NCI-H748 (cell line): Measurements from ENCODE around the gene BCL2.

Experiments
- DNase-seq: peaks from one replicate; lab custom pipeline; 2025; ENCODE audit not compliant: unreplicated experiment; lab: John Stamatoyannopoulos, UW

Gene BCL2

DNA sequence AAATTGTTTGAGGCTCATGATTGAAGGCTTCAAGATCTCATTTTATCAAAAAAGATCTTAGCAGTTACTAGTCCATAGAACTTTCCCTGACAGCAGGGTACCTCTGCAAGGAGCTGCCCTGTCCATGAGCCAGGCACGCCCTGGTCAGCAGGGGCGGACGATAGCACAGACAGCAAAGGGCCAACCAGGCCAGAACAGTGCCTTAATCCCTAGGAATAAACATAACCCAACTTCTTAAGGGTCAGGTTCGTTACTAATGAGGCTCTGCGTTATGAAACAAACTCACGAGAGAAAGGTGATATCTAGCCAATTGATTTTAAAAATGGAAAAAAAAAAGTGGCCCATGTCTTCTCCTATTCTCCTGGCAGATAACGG, 59.2 kb downstream of the BCL2 start:
- no peak for DNase-seq

DNA sequence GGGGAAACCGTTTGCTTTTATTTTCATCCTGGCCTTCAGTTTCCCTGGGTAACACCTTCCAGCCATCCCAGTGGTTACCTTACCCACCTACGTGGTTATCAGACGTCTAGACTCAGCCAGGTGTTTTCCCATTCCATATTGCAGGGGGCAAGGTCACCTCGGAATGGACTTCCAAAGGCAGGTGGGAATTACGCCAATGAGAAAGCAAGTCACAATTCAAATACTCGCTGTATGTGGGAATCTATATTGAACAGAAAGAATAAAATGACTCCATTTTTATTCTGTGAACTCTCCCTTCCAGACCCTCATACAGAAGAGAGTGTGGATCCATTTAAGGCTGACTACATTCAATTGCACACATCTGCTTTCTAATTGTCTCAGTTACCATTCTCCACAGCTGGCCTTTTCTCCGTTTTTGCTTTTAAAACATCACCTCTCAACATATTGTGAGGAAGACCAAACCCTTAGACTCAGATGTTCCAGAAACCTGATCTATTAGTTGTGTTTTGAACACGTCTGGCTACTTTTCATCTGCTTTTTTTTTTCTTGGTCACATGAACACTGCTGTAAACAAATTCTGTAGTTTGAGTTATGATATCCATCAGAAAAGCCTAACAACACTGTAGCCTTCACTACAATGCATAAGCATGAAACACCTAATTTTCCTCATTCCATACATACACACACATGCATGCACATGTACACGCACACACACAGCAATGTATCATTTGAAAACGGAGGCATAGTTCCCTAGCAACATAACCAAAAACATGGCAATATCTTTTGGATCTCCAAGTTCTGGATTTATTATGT, 59.8 kb downstream of the BCL2 start:
- DNase-seq: peak; percentile 94

DNA sequence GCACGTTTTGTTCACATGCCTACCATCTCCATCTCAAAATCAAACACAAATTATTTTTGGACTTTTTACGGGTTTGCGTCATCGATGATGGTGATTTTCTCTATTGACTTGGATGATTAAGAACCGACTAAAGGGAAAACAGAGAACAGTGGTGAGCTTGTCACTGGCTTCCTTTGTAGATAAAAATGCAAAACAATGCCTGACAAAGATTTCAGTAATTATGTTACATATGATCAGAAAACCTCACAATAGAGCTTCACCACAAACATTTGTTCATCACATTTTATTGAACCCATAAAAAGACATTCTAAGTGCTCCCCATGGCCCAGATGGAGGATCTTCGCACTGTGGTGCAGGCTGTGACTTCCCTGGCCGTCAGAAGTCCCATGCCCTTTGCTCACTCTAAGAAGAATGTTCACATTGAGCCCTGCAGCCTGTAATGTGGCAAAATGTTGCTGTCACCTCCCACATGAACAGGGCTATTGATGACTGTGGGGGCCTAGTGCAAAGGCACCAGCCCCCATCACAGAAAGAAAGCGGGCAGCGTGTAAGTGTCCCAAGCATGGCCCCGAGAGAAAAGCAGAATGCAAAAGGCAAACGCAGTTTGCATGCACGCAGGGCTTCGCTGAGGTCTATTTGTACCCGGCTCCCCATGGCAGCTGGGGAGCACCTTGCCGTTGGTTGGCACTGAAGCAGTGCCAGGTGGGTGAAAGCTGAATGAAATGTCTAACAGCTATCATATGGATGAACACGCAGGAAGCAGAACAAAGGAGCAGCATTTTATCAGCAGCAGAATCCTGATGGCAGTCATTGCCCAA, 60.6 kb downstream of the BCL2 start:
- no peak for DNase-seq

DNA sequence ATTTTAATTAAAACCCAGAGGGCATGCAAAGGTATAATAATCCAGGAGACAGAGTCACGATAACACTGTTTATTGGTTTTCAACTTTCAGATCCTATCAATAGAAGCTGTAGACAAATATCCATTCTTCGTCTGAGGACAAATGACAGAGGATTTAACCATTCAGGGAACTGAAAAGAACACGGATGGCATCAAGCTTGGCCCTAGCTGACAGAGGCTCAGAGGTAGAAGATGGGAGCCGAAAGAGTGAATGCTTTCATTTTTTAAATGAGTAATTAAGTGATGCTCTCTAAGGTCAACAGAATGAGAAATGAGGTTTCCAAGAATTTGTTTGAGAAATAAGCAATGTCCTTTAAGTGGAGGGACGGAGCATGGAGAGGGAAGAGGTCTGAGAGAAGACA, 62.1 kb downstream of the BCL2 start:
- no peak for DNase-seq

DNA sequence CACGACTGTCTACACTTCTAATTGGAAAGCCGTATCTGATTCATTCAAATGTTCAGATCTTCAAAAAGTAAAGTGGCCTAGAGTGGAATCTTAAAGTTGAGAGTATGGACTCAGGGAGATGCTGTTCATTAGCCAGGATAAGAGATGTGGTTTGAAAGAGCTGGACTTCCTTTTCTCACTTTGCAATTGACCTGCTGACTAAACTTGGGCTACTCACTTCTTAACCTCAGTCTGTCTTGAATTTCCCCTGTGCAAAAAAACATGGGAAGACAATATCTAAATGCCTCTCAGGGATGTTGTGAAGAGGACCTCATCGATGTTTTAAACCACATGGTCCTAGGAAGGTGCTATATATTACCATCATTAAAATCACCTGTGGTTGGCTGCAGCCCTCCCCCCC, 64.1 kb downstream of the BCL2 start:
- no peak for DNase-seq

DNA sequence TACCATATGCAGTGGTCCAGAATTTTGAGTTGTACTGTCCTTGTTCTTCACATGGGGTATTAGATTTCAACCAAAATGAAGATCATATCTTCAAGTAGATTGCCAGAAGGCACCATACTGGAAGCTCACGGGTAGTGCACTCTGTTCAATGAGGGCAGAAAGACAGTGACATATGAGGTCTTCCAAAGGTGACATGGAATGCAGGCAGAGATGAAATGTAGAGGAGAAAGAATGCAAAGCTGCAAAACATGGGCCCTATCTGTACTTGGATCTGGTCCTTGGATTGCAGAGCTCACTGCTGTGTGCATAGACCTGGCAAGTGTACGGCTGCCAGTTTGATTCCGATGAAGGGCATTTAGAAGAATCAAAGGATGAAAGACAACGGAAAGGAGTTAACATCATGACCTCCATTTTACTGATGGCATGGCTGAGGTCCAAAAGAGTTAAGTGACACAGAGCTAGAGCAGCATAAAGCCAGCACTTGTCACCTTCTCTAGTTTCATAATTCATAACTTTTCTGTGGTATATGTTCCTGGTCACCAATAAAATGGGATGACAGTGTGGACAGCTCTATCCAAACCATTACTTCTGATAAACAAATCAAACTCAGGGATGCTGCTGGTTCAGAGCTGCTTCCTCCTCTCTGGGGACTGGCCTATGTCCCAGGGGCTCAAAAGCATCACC, 64.7 kb downstream of the BCL2 start:
- no peak for DNase-seq

DNA sequence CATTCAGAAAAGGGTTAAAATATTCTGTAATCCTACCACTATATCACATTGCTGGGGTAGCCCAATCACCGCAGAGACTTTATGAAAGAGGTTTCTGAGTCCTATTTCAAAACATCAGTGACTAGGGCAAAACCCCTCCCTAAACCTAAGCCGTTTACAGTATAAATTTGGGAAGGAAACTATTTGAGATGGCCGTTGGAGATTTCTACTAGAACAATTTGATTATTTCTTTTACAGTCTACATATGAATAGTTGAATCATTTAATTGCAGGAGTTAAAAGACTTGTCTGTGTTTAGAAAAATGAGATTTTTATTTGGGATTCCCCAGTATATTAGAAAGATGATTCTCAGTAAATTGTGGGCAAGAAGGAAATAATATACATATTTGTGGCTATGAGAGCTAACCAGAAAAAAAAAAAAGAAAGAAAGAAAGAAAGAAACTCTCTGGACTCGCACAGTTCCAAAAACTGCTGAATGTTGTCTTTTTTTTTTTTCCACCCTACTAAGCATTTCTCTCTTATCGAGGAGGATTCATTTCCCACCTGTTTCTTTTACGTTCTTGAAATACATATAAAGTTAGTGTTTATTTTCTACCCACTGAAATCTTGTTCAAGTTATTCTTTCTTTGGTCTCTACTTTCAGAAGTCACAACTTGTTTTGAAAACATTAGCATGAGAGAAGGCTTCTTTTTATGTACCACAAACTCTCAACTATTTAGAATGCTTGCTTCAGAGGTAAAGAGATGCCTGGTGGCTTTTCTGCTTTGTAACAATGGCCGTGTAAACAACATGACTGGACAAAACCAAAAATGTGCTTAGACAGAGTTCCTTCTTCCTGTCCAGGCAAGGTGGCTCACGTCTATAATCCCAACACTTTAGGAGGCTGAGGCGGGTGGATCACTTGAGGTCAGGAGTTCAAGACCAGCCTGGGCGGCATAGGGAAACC, 65.9 kb downstream of the BCL2 start:
- DNase-seq: no peak

DNA sequence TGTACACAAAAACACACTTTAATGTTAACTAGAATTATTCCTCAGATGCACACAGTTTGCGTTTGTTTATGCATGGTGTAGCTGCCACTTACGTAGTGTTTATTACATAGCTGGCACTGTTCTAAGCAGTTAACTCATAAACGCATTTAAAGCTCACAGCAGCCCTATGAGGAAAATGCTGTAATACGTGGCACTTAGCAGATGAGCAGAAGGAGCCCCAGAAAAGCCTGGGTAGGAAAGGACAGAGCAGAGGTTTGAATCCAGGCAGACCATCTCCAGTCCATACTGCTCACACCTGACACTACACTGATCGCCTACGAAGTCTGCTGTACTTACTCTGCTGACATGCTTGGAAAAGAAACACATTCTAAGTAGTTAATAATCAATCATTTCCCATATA, 66.6 kb downstream of the BCL2 start:
- no peak for DNase-seq

DNA sequence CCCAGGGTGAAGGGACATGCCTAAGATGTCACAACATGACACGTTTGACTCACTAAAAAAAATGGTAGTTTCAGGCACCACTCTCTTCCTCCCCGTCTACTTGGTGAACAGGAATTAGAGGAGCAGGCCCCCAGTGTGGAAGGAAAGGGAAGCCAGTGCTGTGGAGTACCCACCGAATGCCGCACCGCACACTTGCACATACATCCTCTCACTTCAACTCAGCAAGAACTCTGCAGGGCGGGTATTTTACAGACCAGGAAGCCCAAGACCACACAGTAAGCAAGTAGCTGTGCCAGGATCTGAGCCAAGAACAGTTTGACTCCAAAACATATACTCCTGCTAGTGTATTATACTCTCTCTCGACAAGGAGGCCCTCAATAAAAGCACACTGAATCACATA, 69.8 kb downstream of the BCL2 start:
- DNase-seq: no peak

DNA sequence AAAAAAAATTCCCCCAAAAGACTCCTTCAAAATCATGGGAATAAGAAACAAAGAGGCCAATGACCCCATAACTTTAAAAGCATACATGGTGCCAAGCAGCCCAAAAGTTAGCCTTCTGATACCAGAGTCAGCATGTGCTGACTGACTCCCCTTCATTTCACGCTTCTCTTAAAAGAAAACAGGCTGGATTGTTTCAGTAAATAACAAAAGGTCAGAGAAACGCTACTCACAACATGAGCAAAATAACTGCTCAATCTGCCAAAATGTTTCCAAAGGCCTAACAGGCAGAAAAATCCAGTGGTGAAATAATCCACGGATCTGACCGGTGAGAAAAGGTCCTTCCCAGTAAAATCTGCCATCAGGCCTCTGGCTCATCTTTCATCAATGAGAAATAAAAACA, 71.6 kb downstream of the BCL2 start:
- DNase-seq: no peak

DNA sequence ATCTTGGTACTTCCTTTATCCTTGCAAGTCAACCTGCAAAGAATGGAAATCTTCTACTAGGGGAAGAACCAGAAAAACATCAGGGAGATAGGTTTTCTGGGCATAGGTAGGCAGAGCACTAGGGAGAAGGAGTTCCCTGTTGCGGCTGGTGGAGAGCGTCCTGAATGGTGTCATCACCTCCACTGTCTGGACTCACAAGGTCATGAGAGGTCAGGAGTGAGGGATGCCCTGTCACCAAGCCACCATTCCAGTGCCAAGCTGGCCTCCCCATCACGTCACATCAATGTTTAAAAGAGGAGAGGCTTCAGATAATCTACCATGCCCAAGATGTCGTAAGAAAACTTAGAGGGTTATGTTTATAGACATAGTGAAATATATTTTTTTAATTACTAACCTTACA, 72.1 kb downstream of the BCL2 start:
- no peak for DNase-seq

DNA sequence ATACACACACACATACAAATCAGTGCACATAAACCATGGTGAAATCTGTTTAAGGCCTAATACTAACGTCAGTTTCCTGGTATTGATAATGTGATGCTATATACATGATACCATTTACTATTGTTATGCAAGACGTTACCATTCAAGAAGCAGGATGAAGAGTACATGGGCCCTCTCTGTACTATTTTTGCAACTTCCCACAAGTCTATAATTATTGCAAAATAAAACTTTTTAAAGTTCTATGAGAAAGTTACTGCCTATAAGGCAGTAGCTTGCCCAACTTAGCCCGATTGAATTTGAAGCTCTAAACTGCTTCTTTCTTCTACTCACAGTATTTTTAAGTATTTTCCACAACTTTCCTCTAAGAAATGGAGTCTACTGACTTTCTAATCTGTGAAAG, 74.0 kb downstream of the BCL2 start:
- DNase-seq: no peak

DNA sequence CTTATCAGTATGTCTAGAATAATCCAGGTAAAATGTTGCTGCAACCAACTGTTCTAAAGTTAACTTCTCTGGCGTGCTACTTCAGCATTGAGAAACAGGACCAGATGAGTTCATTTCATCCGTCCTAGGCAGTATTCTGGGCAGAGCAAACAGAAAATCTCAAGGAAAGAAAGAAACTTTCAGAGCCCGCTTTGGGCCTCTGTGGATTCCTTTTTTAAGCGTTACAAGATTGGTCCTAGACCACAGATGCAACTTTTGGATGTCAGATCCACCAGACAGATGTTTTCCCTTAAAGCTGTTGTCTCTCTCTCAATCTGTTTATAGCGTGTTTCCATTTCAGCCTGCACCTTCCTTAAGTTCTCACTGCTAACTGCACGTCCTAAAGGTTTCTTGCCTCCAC, 75.0 kb downstream of the BCL2 start:
- no peak for DNase-seq

DNA sequence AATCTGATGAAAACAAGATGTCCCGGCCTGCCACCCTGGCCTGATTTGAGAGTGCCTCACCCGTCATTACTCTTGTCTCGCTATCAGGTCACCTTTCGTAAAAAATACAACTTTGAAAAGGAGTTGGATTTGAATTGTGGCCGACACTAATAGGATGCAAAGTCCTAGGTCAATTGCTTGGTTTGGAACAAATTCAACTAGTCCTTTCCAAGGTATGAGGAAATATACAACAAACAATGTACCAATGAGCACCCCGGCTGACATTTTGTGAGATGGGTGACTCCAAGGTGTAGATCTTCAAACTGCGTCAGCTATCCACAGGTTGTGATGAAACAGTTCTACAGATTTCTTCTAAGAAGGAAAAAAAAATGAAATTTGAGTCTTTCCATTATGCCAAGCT, 77.8 kb downstream of the BCL2 start:
- no peak for DNase-seq

DNA sequence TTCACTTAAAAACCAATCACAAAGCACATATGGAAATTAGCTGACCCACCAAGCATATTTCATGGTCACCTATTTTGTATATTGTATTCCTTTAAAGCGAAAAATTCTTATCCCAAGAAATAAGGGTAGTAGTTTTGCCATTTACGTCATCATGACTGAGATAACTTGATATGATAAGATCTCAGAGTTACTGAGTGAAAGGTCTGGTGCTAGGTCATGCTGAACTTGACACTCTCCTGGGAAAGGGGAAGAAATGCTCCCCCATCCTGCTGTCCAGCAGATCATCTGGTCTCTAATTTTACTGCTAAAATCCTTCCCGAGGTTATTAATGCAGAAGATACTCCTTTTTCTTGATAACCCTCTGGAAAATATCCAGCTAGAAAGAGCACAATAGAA, 78.3 kb downstream of the BCL2 start:
- DNase-seq: no peak

DNA sequence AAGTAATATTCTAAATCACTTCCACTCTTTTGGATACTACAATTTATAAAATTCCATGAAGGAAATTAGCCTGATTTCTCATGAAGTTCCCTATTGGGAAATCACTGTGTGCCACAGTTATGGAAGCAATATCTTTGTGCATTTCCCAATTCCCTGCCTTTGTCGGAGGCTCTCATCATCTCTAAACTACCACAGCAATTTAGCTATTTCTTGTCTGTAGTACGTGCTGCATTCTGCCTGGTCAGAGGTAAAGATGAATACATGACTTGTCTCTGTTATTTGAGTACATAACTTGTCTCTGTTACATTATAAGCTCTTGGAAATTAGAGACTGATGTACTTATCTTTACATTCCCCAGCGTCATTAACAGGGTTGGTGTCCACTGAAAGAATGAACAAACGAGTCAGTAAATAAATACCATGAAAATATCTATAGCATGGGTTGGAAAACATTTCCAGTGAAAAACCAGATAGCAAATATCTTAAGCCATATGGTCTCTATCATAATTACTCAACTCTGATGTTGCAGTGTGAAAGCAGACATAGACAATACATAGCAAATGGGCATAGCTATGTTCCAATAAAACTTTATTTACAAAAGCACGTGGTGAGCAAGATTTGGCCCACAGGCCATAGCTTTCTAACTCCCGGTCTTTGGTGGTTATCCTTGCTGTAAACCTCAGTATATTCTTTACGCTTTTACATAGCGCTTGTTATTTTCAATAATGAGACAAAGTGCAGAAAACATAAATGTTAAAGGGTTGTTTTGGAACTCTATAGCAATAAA, 78.8 kb downstream of the BCL2 start:
- no peak for DNase-seq

DNA sequence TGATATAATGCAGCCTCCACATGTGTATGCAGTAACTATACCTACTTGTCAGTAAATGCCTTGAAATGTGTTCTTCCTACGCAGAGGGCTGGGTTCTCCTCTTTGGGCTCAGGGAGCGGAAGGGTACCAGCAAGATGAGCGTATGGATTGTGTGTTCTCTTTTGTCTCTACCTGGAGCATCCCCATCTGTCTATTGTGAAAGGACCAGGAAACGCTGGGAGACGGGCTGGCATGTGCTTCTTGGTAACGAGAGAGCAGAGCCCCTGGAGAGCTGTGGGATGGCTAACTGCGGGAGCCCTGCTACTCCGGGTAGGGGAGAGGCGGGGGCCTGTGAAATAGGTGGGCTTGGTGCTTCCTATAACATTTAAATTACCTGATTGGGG, 80.9 kb downstream of the BCL2 start:
- peak; percentile 18 for DNase-seq

DNA sequence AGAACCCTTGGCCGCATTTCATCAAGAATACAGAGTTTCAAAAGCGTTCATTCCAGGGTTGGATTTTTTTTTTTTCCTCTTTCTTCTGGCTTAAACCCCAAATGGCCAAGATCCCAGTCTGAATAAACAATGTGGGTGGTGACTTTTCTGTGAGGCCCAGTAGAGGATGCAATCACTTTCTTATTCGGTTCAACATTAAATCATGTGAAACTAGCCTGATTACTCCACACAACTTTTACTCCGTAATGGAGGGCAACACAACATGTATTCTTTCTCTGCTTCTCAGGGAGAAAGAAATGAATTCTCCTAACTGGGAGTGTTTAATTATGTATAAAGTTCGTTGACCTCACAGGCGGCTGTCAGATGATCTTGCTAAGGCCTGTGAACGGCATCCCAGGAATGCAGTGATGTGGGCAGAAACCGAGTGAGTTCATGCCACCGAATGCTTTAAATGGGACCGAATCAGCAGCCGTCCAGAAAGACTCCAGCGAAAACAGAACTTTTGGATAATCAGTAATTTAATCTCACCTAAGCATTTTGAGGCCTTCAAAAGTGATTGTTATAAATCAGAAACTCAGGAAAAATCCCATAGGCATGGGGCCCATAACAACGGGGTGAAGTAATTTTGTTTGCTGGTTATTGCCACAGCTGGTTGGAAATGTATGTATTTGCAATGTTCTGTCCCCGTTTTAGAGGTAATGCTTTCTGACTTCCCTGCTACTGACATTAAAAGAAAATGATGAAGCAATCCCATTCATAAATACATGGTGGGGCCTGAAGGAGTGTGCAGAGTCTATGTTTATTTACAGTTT, 81.5 kb downstream of the BCL2 start:
- DNase-seq: no peak
